Activated T-cell treated with anti-CD3 and anti-CD28 coated beads, Interleukin-2, amount 50 U/mL, for 4 hours (primary cell): ENCODE measurements around the gene OLFM3. TPM values are rescaled to one million over a fixed set of nuclear protein-coding genes. Genes with fewer than 3 reads are reported as not detected.

ENCODE experiments used
- ATAC-seq, 2 donors: fragments of 200-7000 bp; cut with Tn5 transposase; one replicate each; pipeline ENCODE4 v1.10.0; 2021
- DNase-seq: peaks from one replicate; pipeline ENCODE4 v3.0.0-alpha.2; 2020
- H3K27me3 Mint-ChIP-seq: one replicate; pipeline ENCODE4 v1.8.0; 2021; ENCODE audit warnings: low read depth, mixed read lengths
- H3K36me3 Mint-ChIP-seq: one replicate; pipeline ENCODE4 v1.8.0; 2022; ENCODE audit warnings: mixed read lengths; ENCODE audit not compliant: insufficient read depth
- H3K4me1 Mint-ChIP-seq: one replicate; pipeline ENCODE4 v1.8.0; 2021; ENCODE audit warnings: low read depth, mixed read lengths
- H3K4me3 Mint-ChIP-seq: one replicate; pipeline ENCODE4 v1.8.0; 2021; ENCODE audit warnings: mild to moderate bottlenecking, moderate library complexity, mixed read lengths
- H3K9me3 Mint-ChIP-seq: one replicate; pipeline ENCODE4 v1.8.0; 2021; ENCODE audit warnings: mixed read lengths
- total RNA-seq, 3 donors: library from RNA; stranded (reverse); gene quantifications; one replicate each; pipeline ENCODE4 v1.2.1, GENCODE V29; 2021

The OLFM3 gene
- total RNA-seq, 3 donors from 2014 or later: not detected

- H3K36me3 Mint-ChIP-seq: no peaks in the 10 kb centered on the region
- no peak for DNase-seq
- no peaks in the 10 kb centered on the region for H3K9me3 Mint-ChIP-seq
Observed at GRCh38 chr1:101918277-101918676, 78.4 kb downstream of the OLFM3 start.

GRCh38 chr1:101915597-101915996, 81.1 kb downstream of the OLFM3 start:
- no peaks in the 10 kb centered on the region for H3K27me3 Mint-ChIP-seq
- ATAC-seq (no peak), DNase-seq (no peak)
- H3K4me3 Mint-ChIP-seq: no peak overlapping the region
- H3K9me3 Mint-ChIP-seq: no peaks in the 10 kb centered on the region
- no peaks in the 10 kb centered on the region for H3K4me1 Mint-ChIP-seq
- no peaks in the 10 kb centered on the region for H3K36me3 Mint-ChIP-seq

More at GRCh38 chr1:101918277-101918676, 78.4 kb downstream of the OLFM3 start:
- H3K4me3 Mint-ChIP-seq: no peak overlapping the region
- H3K4me1 Mint-ChIP-seq: no peaks in the 10 kb centered on the region
- ATAC-seq: no peak
- no peaks in the 10 kb centered on the region for H3K27me3 Mint-ChIP-seq

- Mint-ChIP-seq H3K36me3 (no peaks in the 10 kb centered on the region), H3K27me3 (no peaks in the 10 kb centered on the region)
Observed at GRCh38 chr1:101914473-101915242, 82.1 kb downstream of the OLFM3 start.

GRCh38 chr1:101911894-101912293, 84.8 kb downstream of the OLFM3 start:
- no peaks in the 10 kb centered on the region for H3K4me1 Mint-ChIP-seq
- no peak overlapping the region for H3K4me3 Mint-ChIP-seq
- H3K9me3 Mint-ChIP-seq: no peaks in the 10 kb centered on the region
- H3K36me3 Mint-ChIP-seq: no peaks in the 10 kb centered on the region
- ATAC-seq (no peak), DNase-seq (no peak)
- no peaks in the 10 kb centered on the region for H3K27me3 Mint-ChIP-seq

More at GRCh38 chr1:101914473-101915242, 82.1 kb downstream of the OLFM3 start:
- H3K4me3 Mint-ChIP-seq: no peak overlapping the region
- ATAC-seq: no peak
- H3K4me1 Mint-ChIP-seq: no peaks in the 10 kb centered on the region
- DNase-seq: no peak
- no peaks in the 10 kb centered on the region for H3K9me3 Mint-ChIP-seq

- ATAC-seq (no peak), DNase-seq (no peak)
- Mint-ChIP-seq H3K4me1 (no peaks in the 10 kb centered on the region), H3K4me3 (no peak overlapping the region), H3K9me3 (no peaks in the 10 kb centered on the region), H3K36me3 (no peaks in the 10 kb centered on the region), H3K27me3 (no peaks in the 10 kb centered on the region)
Observed at GRCh38 chr1:101908980-101909379, 87.7 kb downstream of the OLFM3 start.

- ATAC-seq (no peak), DNase-seq (no peak)
- H3K4me3 Mint-ChIP-seq: no peak overlapping the region
- no peaks in the 10 kb centered on the region for H3K4me1 Mint-ChIP-seq
- H3K36me3 Mint-ChIP-seq: no peaks in the 10 kb centered on the region
- H3K27me3 Mint-ChIP-seq: no peaks in the 10 kb centered on the region
- no peaks in the 10 kb centered on the region for H3K9me3 Mint-ChIP-seq
Observed at GRCh38 chr1:101907264-101907663, 89.5 kb downstream of the OLFM3 start.

GRCh38 chr1:101905283-101905835, 91.4 kb downstream of the OLFM3 start:
- Mint-ChIP-seq H3K4me1 (no peaks in the 10 kb centered on the region), H3K36me3 (no peaks in the 10 kb centered on the region), H3K27me3 (no peaks in the 10 kb centered on the region), H3K9me3 (no peaks in the 10 kb centered on the region), H3K4me3 (no peak overlapping the region)
- ATAC-seq (no peak), DNase-seq (no peak)

GRCh38 chr1:101902199-101902598, 94.5 kb downstream of the OLFM3 start:
- Mint-ChIP-seq H3K4me1 (no peaks in the 10 kb centered on the region), H3K9me3 (no peaks in the 10 kb centered on the region), H3K4me3 (no peak overlapping the region), H3K27me3 (no peaks in the 10 kb centered on the region), H3K36me3 (no peaks in the 10 kb centered on the region)
- DNase-seq: no peak
- no peak for ATAC-seq

- no peaks in the 10 kb centered on the region for H3K27me3 Mint-ChIP-seq
- no peaks in the 10 kb centered on the region for H3K36me3 Mint-ChIP-seq
- DNase-seq: no peak
- H3K4me1 Mint-ChIP-seq: no peaks in the 10 kb centered on the region
- no peaks in the 10 kb centered on the region for H3K9me3 Mint-ChIP-seq
- H3K4me3 Mint-ChIP-seq: no peak overlapping the region
- no peak for ATAC-seq
Observed at GRCh38 chr1:101898137-101898536, 98.6 kb downstream of the OLFM3 start.

- H3K9me3 Mint-ChIP-seq: no peaks in the 10 kb centered on the region
- H3K27me3 Mint-ChIP-seq: no peaks in the 10 kb centered on the region
- H3K4me3 Mint-ChIP-seq: no peak overlapping the region
- H3K36me3 Mint-ChIP-seq: no peaks in the 10 kb centered on the region
- ATAC-seq (no peak), DNase-seq (no peak)
- no peaks in the 10 kb centered on the region for H3K4me1 Mint-ChIP-seq
Observed at GRCh38 chr1:101884621-101885020, 112.1 kb downstream of the OLFM3 start.

- H3K27me3 Mint-ChIP-seq: no peaks in the 10 kb centered on the region
- ATAC-seq (no peak), DNase-seq (no peak)
- H3K9me3 Mint-ChIP-seq: no peaks in the 10 kb centered on the region
- no peaks in the 10 kb centered on the region for H3K4me1 Mint-ChIP-seq
- H3K4me3 Mint-ChIP-seq: no peak overlapping the region
- no peaks in the 10 kb centered on the region for H3K36me3 Mint-ChIP-seq
Observed at GRCh38 chr1:101875891-101876290, 120.8 kb downstream of the OLFM3 start.

GRCh38 chr1:101873672-101874071, 123.1 kb downstream of the OLFM3 start:
- Mint-ChIP-seq H3K4me3 (no peak overlapping the region), H3K27me3 (no peaks in the 10 kb centered on the region), H3K9me3 (no peaks in the 10 kb centered on the region), H3K4me1 (no peaks in the 10 kb centered on the region), H3K36me3 (no peaks in the 10 kb centered on the region)
- ATAC-seq (no peak), DNase-seq (no peak)

- no peaks in the 10 kb centered on the region for H3K27me3 Mint-ChIP-seq
- H3K36me3 Mint-ChIP-seq: no peaks in the 10 kb centered on the region
- DNase-seq (no peak), ATAC-seq (no peak)
- H3K4me3 Mint-ChIP-seq: no peak overlapping the region
- no peaks in the 10 kb centered on the region for H3K9me3 Mint-ChIP-seq
- no peaks in the 10 kb centered on the region for H3K4me1 Mint-ChIP-seq
Observed at GRCh38 chr1:101859941-101860340, 136.8 kb downstream of the OLFM3 start.

GRCh38 chr1:101854271-101854670, 142.5 kb downstream of the OLFM3 start:
- DNase-seq (no peak), ATAC-seq (no peak)
- Mint-ChIP-seq H3K27me3 (peaks cover 4% of the 10 kb centered on the region), H3K4me3 (no peak overlapping the region), H3K4me1 (no peaks in the 10 kb centered on the region), H3K9me3 (no peaks in the 10 kb centered on the region), H3K36me3 (no peaks in the 10 kb centered on the region)

- Mint-ChIP-seq H3K36me3 (no peaks in the 10 kb centered on the region), H3K27me3 (peaks cover 4% of the 10 kb centered on the region), H3K4me3 (no peak overlapping the region), H3K9me3 (no peaks in the 10 kb centered on the region), H3K4me1 (no peaks in the 10 kb centered on the region)
- no peak for DNase-seq
- no peak for ATAC-seq
Observed at GRCh38 chr1:101852936-101853335, 143.8 kb downstream of the OLFM3 start.
